ENCODE measurements around the gene SPATS2L.

Gene SPATS2L

DNA sequence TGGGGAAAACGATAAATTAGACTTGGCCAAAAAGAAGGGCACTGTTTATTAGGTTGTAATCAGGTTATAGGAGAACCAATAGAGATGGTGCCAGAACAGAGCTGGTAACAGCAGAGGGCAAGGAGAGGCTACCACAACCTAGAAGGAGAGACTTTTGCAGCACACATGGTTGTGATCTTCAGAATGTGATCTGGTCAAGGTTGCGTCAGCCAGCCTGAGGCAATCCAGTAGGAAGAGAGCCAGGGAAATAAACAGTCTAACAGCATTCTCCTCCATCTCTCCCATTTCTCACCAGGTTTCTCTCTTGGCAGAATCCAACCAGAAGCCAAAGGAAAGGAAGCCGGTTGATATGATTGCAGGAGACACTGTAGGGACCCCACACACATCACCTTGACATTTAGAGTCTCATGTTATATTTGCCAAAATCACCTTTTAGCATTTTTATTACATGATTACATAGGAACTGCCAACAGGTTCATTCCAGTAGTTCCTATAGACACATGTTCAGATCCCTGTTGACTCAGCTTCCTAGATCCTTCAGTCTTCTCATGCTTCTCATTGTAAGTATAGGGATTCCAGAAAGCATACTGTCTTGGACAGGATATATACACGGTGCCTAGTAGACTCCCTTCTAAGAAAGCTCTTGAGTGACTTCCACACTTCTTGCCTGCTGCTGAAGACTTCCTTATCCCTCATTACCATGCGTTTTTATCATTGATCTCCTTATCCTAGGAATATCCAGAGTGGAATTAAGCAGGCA is 17.6 kb upstream of the SPATS2L start:
- H3F3A ChIP-seq (ENCODE audit: insufficient read depth, low read length): no peaks in the 10 kb centered on the region
- no peaks in the 10 kb centered on the region for H4K20me1 ChIP-seq (ENCODE audit: insufficient read depth, low read length)
- TF ChIP-seq EZH2 (optimal IDR thresholded peaks at IDR 0.05; ENCODE audit: low read depth, low read length) (no peak), EZH2phosphoT487 (IDR thresholded peaks at IDR 0.05; ENCODE audit: low read length) (no peak), CTCF (IDR thresholded peaks at IDR 0.05; ENCODE audit: low read length) (no peak)
- no peak overlapping the region for H3K4me3 ChIP-seq (ENCODE audit: low read length)
- DNase-seq: no peak
- H3K9me3 ChIP-seq (replicated peaks; ENCODE audit: insufficient read depth, low read length): no peaks in the 10 kb centered on the region
- no peak overlapping the region for H2AFZ ChIP-seq (ENCODE audit: low read length)
- no peaks in the 10 kb centered on the region for H3K36me3 ChIP-seq (replicated peaks; ENCODE audit: insufficient read depth, low read length)
- H3K4me1 ChIP-seq (ENCODE audit: low read length): no peaks in the 10 kb centered on the region
- no peaks in the 10 kb centered on the region for H3K27me3 ChIP-seq (replicated peaks; ENCODE audit: insufficient read depth, low read length)
- no peak overlapping the region for H3K9ac ChIP-seq (ENCODE audit: low read length)
- no peak overlapping the region for H3K27ac ChIP-seq (ENCODE audit: low read length)
- no peaks in the 10 kb centered on the region for H3K9me2 ChIP-seq (replicated peaks; ENCODE audit: insufficient read depth, low read length)
- H3K79me2 ChIP-seq (ENCODE audit: low read length): no peaks in the 10 kb centered on the region
- no peak overlapping the region for H3K4me2 ChIP-seq (ENCODE audit: low read depth, low read length)

DNA sequence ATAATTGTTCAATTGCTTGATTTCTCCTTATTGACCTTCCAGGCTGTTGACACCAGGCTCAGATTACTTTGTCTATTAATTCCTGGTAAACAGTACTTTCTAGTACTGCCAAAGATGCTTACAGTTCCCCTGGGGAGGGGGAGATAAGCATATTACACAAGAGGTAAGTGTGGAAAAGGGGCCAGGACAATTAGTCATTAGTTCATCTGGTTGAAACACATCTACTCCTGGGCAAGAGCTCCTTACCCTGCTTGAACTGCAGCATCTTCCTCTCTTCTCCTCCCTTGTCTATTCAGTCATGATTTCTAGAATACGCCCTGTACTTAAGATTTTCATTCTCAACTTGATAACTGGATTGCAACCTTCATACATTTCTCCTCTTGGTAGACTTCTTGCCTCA is 10.4 kb upstream of the SPATS2L start:
- Histone ChIP-seq H3K9me3 (replicated peaks; ENCODE audit: insufficient read depth, low read length) (no peaks in the 10 kb centered on the region), H3K9ac (ENCODE audit: low read length) (no peak overlapping the region), H2AFZ (ENCODE audit: low read length) (no peak overlapping the region), H3K36me3 (replicated peaks; ENCODE audit: insufficient read depth, low read length) (no peaks in the 10 kb centered on the region), H3K27ac (ENCODE audit: low read length) (no peak overlapping the region), H3F3A (ENCODE audit: insufficient read depth, low read length) (no peaks in the 10 kb centered on the region), H3K4me3 (ENCODE audit: low read length) (no peak overlapping the region), H3K79me2 (ENCODE audit: low read length) (no peaks in the 10 kb centered on the region), H3K4me2 (ENCODE audit: low read depth, low read length) (no peak overlapping the region), H3K9me2 (replicated peaks; ENCODE audit: insufficient read depth, low read length) (no peaks in the 10 kb centered on the region), H3K27me3 (replicated peaks; ENCODE audit: insufficient read depth, low read length) (no peaks in the 10 kb centered on the region), H4K20me1 (ENCODE audit: insufficient read depth, low read length) (no peaks in the 10 kb centered on the region), H3K4me1 (ENCODE audit: low read length) (peaks cover 6% of the 10 kb centered on the region; the same call in 1 of the 2 replicates)
- DNase-seq: no peak
- TF ChIP-seq EZH2 (optimal IDR thresholded peaks at IDR 0.05; ENCODE audit: low read depth, low read length): no peak
- no peak for TF ChIP-seq EZH2phosphoT487 (IDR thresholded peaks at IDR 0.05; ENCODE audit: low read length)
- TF ChIP-seq CTCF (IDR thresholded peaks at IDR 0.05; ENCODE audit: low read length): no peak

GRCh38 chr2:200297100-200297499 is 9.4 kb upstream of the SPATS2L start:
- H3K4me1 ChIP-seq (ENCODE audit: low read length): peaks cover 6% of the 10 kb centered on the region; the same call in 1 of the 2 replicates
- H3K9ac ChIP-seq (ENCODE audit: low read length): no peak overlapping the region
- no peak overlapping the region for H3K4me2 ChIP-seq (ENCODE audit: low read depth, low read length)
- no peak for TF ChIP-seq CTCF (IDR thresholded peaks at IDR 0.05; ENCODE audit: low read length)
- H2AFZ ChIP-seq (ENCODE audit: low read length): no peak overlapping the region
- no peaks in the 10 kb centered on the region for H3K27me3 ChIP-seq (replicated peaks; ENCODE audit: insufficient read depth, low read length)
- no peaks in the 10 kb centered on the region for H3K9me3 ChIP-seq (replicated peaks; ENCODE audit: insufficient read depth, low read length)
- no peaks in the 10 kb centered on the region for H3K9me2 ChIP-seq (replicated peaks; ENCODE audit: insufficient read depth, low read length)
- DNase-seq: no peak
- H3K36me3 ChIP-seq (replicated peaks; ENCODE audit: insufficient read depth, low read length): no peaks in the 10 kb centered on the region
- H3K27ac ChIP-seq (ENCODE audit: low read length): no peak overlapping the region
- no peaks in the 10 kb centered on the region for H3K79me2 ChIP-seq (ENCODE audit: low read length)
- H4K20me1 ChIP-seq (ENCODE audit: insufficient read depth, low read length): no peaks in the 10 kb centered on the region
- no peak overlapping the region for H3K4me3 ChIP-seq (ENCODE audit: low read length)
- no peaks in the 10 kb centered on the region for H3F3A ChIP-seq (ENCODE audit: insufficient read depth, low read length)

Data from MM.1S (cell line).